Measurements from ENCODE around the gene SLC9A9. TPM values are rescaled to one million over a fixed set of nuclear protein-coding genes. Genes with fewer than 3 reads are reported as not detected.

SLC9A9 gene
- total RNA-seq, 4 donors from 2014 or later, result 1.1 to 15.9 (median 9.7) TPM

GRCh38 chr3:143822374-143822773 lies 25.9 kb downstream of the SLC9A9 start:
- DNase-seq, result no peak
- intact Hi-C loops (cut with DNase I; ENCODE audit: low total_unique reads) (no loop called here), in situ Hi-C loops (cut with MboI; ENCODE audit: low pct_ligation_motif_present in 1 of 4, low pct_unique_long_range_greater_than_20kb in 1 of 4, low sequenced_read_pairs in 3 of 4) (no loop called here)
- Histone ChIP-seq H3K4me1 (peaks cover 0 to 20% (median 5%) of the 10 kb centered on the region in 4 donors), H3K36me3 (no peaks in the 10 kb centered on the region), H3K27ac (peak overlapping the region; percentile 45 to 66 (median 52)), H3K4me3 (no peak overlapping the region), H3K9me3 (no peaks in the 10 kb centered on the region), H3K27me3 (no peaks in the 10 kb centered on the region)
- TF ChIP-seq EP300 (IDR thresholded peaks at IDR 0.05; ENCODE audit: low read depth) (no peak), CTCF (IDR thresholded peaks at IDR 0.05) (no peak), POLR2AphosphoS5 (IDR thresholded peaks at IDR 0.05) (no peak), POLR2A (IDR thresholded peaks at IDR 0.05) (no peak)
- WGBS, 2 donors (ENCODE audit: low coverage in 1 of 2), result 50% methylated on average over 3 of the region's 3 CpGs; no CpG with 5 or more reads in 1 of the 2 donors

- Histone ChIP-seq H3K4me3 (no peak overlapping the region), H3K36me3 (no peaks in the 10 kb centered on the region), H3K27me3 (no peaks in the 10 kb centered on the region), H3K4me1 (peaks cover 0 to 20% (median 5%) of the 10 kb centered on the region in 4 donors), H3K9me3 (no peaks in the 10 kb centered on the region), H3K27ac (peak overlapping the region; percentile 45 to 66 (median 52))
- intact Hi-C loops (cut with DNase I; ENCODE audit: low total_unique reads) (no loop called here), in situ Hi-C loops (cut with MboI; ENCODE audit: low pct_ligation_motif_present in 1 of 4, low pct_unique_long_range_greater_than_20kb in 1 of 4, low sequenced_read_pairs in 3 of 4) (no loop called here)
- WGBS, 2 donors (ENCODE audit: low coverage in 1 of 2), result 68 to 100% methylated on average over 3 to 4 of the region's 4 CpGs
- DNase-seq, result no peak
- TF ChIP-seq POLR2AphosphoS5 (IDR thresholded peaks at IDR 0.05) (no peak), CTCF (IDR thresholded peaks at IDR 0.05) (no peak), POLR2A (IDR thresholded peaks at IDR 0.05) (no peak), EP300 (IDR thresholded peaks at IDR 0.05; ENCODE audit: low read depth) (no peak)
These were observed 26.4 kb downstream of the SLC9A9 start for GRCh38 chr3:143821862-143822261.

GRCh38 chr3:143820466-143821221 lies 27.6 kb downstream of the SLC9A9 start:
- no peak for DNase-seq
- no peaks in the 10 kb centered on the region for H3K27me3 ChIP-seq
- in situ Hi-C loops (cut with MboI; ENCODE audit: low pct_ligation_motif_present in 1 of 4, low pct_unique_long_range_greater_than_20kb in 1 of 4, low sequenced_read_pairs in 3 of 4) (no loop called here), intact Hi-C loops (cut with DNase I; ENCODE audit: low total_unique reads) (no loop called here)
- WGBS, 2 donors (ENCODE audit: low coverage in 1 of 2), result 64 to 74% methylated on average over 3 of the region's 3 CpGs
- TF ChIP-seq CTCF (IDR thresholded peaks at IDR 0.05) (no peak), POLR2A (IDR thresholded peaks at IDR 0.05) (no peak), EP300 (IDR thresholded peaks at IDR 0.05; ENCODE audit: low read depth) (no peak), POLR2AphosphoS5 (IDR thresholded peaks at IDR 0.05) (no peak)
- H3K27ac ChIP-seq, result no peak overlapping the region
- H3K4me1 ChIP-seq, result peaks cover 0 to 20% (median 5%) of the 10 kb centered on the region in 4 donors
- no peaks in the 10 kb centered on the region for H3K36me3 ChIP-seq
- H3K4me3 ChIP-seq, result no peak overlapping the region
- no peaks in the 10 kb centered on the region for H3K9me3 ChIP-seq

- WGBS, 2 donors (ENCODE audit: low coverage in 1 of 2), result 39 to 57% methylated on average over 1 of the region's 1 CpG
- in situ Hi-C loops (cut with MboI; ENCODE audit: low pct_ligation_motif_present in 1 of 4, low pct_unique_long_range_greater_than_20kb in 1 of 4, low sequenced_read_pairs in 3 of 4), result no loop called here
- Histone ChIP-seq H3K9me3 (no peaks in the 10 kb centered on the region), H3K36me3 (no peaks in the 10 kb centered on the region), H3K4me1 (peaks cover 0 to 13% (median 5%) of the 10 kb centered on the region in 4 donors), H3K27ac (no peak overlapping the region), H3K27me3 (no peaks in the 10 kb centered on the region), H3K4me3 (no peak overlapping the region)
- intact Hi-C loops (cut with DNase I; ENCODE audit: low total_unique reads), result loop anchor here (10.0 kb wide), 1 partner anchor 1765 kb away; no protein-coding TSS in a partner anchor
- no peak for DNase-seq
- TF ChIP-seq POLR2AphosphoS5 (IDR thresholded peaks at IDR 0.05), result no peak
- TF ChIP-seq EP300 (IDR thresholded peaks at IDR 0.05; ENCODE audit: low read depth), result no peak
- TF ChIP-seq CTCF (IDR thresholded peaks at IDR 0.05), result no peak
- TF ChIP-seq POLR2A (IDR thresholded peaks at IDR 0.05), result no peak
These were observed 28.4 kb downstream of the SLC9A9 start for GRCh38 chr3:143819890-143820289.

Data from transverse colon (tissue), 4 donors.